HL-60 (cell line): ENCODE results near the gene CLTA.

Experiments
- GABPA ChIP-seq: IDR thresholded peaks from 2 replicates; pipeline ENCODE4 v1.6.1; 2012; ENCODE audit warnings: low read depth
- SPI1 ChIP-seq: IDR thresholded peaks from 2 replicates; pipeline ENCODE4 v1.6.1; 2012; ENCODE audit warnings: low read depth, mild to moderate bottlenecking, borderline replicate concordance
- TF ChIP-seq, protein P1 (sequence below): IDR thresholded peaks from 2 replicates; pipeline ENCODE4 v1.6.1; 2012; ENCODE audit warnings: low read depth; ENCODE audit not compliant: insufficient replicate concordance
- TF ChIP-seq, protein P2 (sequence below): IDR thresholded peaks from one replicate; pipeline ENCODE4 v1.5.1; 2011; ENCODE audit warnings: low read length, control low read depth, inconsistent platforms; ENCODE audit not compliant: insufficient read depth

DNA sequence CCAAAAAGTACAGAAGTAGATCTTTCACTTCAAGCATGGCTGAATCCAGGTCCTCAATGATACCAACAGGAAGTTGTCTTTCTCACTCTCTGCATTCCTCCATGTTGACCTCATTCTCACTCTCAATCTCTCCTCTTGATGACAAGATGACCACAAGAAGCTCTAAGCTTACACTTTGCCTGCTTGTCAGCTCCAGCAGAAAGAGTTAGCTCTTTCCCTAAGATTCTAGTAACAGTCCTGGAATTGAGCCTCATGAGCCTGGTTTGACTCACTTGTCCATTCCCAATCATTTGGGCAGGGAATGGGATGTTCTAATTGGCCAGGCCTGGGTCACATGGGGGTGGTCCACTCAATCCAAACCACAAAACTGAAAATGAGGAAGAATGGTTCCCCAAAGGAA is 3.3 kb upstream of the CLTA start:
- TF ChIP-seq, protein P1, sequence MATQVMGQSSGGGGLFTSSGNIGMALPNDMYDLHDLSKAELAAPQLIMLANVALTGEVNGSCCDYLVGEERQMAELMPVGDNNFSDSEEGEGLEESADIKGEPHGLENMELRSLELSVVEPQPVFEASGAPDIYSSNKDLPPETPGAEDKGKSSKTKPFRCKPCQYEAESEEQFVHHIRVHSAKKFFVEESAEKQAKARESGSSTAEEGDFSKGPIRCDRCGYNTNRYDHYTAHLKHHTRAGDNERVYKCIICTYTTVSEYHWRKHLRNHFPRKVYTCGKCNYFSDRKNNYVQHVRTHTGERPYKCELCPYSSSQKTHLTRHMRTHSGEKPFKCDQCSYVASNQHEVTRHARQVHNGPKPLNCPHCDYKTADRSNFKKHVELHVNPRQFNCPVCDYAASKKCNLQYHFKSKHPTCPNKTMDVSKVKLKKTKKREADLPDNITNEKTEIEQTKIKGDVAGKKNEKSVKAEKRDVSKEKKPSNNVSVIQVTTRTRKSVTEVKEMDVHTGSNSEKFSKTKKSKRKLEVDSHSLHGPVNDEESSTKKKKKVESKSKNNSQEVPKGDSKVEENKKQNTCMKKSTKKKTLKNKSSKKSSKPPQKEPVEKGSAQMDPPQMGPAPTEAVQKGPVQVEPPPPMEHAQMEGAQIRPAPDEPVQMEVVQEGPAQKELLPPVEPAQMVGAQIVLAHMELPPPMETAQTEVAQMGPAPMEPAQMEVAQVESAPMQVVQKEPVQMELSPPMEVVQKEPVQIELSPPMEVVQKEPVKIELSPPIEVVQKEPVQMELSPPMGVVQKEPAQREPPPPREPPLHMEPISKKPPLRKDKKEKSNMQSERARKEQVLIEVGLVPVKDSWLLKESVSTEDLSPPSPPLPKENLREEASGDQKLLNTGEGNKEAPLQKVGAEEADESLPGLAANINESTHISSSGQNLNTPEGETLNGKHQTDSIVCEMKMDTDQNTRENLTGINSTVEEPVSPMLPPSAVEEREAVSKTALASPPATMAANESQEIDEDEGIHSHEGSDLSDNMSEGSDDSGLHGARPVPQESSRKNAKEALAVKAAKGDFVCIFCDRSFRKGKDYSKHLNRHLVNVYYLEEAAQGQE: no peak
- TF ChIP-seq, protein P2, sequence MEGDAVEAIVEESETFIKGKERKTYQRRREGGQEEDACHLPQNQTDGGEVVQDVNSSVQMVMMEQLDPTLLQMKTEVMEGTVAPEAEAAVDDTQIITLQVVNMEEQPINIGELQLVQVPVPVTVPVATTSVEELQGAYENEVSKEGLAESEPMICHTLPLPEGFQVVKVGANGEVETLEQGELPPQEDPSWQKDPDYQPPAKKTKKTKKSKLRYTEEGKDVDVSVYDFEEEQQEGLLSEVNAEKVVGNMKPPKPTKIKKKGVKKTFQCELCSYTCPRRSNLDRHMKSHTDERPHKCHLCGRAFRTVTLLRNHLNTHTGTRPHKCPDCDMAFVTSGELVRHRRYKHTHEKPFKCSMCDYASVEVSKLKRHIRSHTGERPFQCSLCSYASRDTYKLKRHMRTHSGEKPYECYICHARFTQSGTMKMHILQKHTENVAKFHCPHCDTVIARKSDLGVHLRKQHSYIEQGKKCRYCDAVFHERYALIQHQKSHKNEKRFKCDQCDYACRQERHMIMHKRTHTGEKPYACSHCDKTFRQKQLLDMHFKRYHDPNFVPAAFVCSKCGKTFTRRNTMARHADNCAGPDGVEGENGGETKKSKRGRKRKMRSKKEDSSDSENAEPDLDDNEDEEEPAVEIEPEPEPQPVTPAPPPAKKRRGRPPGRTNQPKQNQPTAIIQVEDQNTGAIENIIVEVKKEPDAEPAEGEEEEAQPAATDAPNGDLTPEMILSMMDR: no peak
- TF ChIP-seq GABPA (no peak), SPI1 (no peak)
